Esophagus squamous epithelium (tissue), 4 donors: ENCODE measurements around the gene ZNF384.
A peak's percentile ranks its signal among the peaks of the same experiment; 100 is the strongest.

Experiments used
- POLR2A ChIP-seq, 4 donors: fragments of 450-650 bp; IDR thresholded peaks; one replicate each; pipeline ENCODE4 v1.6.1; 2017; ENCODE audit warnings: antibody characterized with exemption in 4 of 4, mild to moderate bottlenecking in 4 of 4, moderate library complexity in 3 of 4
- TF ChIP-seq, protein P1 (sequence below), 6 experiments: fragments of 450-650 bp in 4 of 6; fragments of 200-600 bp in 2 of 6; sonication (generic) in 2 of 6; IDR thresholded peaks; one replicate each; pipeline ENCODE4 v1.5.1; 2016 to 2019; ENCODE audit warnings: antibody characterized with exemption in 6 of 6, mild to moderate bottlenecking in 4 of 6, moderate library complexity in 4 of 6

DNA sequence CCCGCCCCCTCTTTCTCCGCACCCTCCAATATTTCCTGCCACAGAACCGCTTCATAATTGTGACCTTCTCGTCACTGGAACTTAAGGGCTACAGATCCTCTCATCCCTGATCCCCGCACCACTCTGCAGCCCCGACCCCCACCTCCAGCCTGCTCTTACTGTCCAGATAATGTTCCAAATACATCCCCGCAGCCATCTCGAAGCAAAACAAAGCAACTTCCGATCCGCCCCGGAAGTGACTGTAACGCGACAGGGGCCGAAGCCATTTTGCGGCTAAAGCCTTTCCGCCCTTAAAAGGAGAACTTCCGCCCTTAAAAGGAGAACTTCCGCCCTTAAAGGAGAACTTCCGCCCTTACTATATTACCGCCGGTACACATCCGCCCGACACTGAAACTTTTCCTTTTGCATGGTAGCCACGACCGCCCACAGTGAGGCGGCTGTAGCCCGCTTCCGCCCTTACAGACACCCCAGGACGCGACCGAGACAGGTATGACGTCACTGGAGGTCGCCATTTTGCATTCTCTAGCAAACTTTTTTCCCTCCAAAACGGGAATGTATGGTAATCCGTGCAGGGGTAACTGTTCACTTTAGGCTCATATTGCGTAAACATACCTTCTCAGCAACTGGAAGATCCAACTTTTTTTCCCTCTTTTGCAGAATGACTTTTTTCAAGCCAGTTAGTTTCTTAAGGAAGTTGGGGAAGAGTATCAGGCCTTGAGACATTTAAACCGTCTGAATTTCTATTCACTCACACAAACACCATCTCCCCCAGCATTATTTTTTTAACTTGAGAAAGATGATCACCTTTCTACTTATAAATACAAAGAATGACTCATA lies 26.1 kb downstream of the ZNF384 start, which contains the start of gene ING4:
- TF ChIP-seq, protein P1, sequence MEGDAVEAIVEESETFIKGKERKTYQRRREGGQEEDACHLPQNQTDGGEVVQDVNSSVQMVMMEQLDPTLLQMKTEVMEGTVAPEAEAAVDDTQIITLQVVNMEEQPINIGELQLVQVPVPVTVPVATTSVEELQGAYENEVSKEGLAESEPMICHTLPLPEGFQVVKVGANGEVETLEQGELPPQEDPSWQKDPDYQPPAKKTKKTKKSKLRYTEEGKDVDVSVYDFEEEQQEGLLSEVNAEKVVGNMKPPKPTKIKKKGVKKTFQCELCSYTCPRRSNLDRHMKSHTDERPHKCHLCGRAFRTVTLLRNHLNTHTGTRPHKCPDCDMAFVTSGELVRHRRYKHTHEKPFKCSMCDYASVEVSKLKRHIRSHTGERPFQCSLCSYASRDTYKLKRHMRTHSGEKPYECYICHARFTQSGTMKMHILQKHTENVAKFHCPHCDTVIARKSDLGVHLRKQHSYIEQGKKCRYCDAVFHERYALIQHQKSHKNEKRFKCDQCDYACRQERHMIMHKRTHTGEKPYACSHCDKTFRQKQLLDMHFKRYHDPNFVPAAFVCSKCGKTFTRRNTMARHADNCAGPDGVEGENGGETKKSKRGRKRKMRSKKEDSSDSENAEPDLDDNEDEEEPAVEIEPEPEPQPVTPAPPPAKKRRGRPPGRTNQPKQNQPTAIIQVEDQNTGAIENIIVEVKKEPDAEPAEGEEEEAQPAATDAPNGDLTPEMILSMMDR (IDR thresholded peaks at IDR 0.05) = peak in 1 of 6 experiments; percentile 19
- peak in 1 of 4 donors; percentile 30 for TF ChIP-seq POLR2A (IDR thresholded peaks at IDR 0.05)
